Panc1 (cell line): ENCODE measurements around the gene DSCAM. TPM values are rescaled to one million over a fixed set of nuclear protein-coding genes. Genes with fewer than 3 reads are reported as not detected.

ENCODE experiments used
- ATAC-seq: fragments of 200-7000 bp; cut with Tn5 transposase; 2 replicates; pipeline ENCODE4 v1.9.1; 2020; ENCODE audit warnings: mild to moderate bottlenecking, moderate library complexity
- BruUV-seq: library from RNA; stranded (reverse); fragments of 400-500 nt; replicated peaks from 2 replicates; lab custom pipeline; 2021; lab: Mats Ljungman, UMichigan
- CTCF ChIA-PET: fragments of 300-600 bp; sonication (Branson Sonifier 250); formaldehyde crosslinking; loops from one replicate; lab custom pipeline; 2022; ENCODE audit warnings: antibody characterized with exemption; lab: Charles Lee
- POLR2A ChIA-PET: fragments of 300-600 bp; sonication (Branson Sonifier 250); formaldehyde crosslinking; loops from one replicate; lab custom pipeline; 2022; ENCODE audit warnings: antibody characterized with exemption; lab: Charles Lee
- DNase-seq: peaks from one replicate; pipeline ENCODE4 v3.0.0-alpha.2; 2010; ENCODE audit warnings: low read depth, low spot score
- H3K27ac ChIP-seq: 2 replicates; pipeline ENCODE4 v1.5.1; 2011; ENCODE audit warnings: mild to moderate bottlenecking, low read length, inconsistent platforms
- H3K27me3 ChIP-seq: fragments of 200-500 bp; sonication (Bioruptor generic); 2 replicates; pipeline ENCODE4 v1.6.0; 2014; ENCODE audit warnings: low read length, inconsistent platforms; ENCODE audit not compliant: control insufficient read depth, insufficient read depth
- H3K36me3 ChIP-seq: fragments of 200-500 bp; sonication (Bioruptor generic); 2 replicates; pipeline ENCODE4 v1.5.1; 2014; ENCODE audit warnings: inconsistent platforms, mild to moderate bottlenecking, low read length, moderate library complexity; ENCODE audit not compliant: control insufficient read depth, insufficient read depth
- H3K4me1 ChIP-seq: 2 replicates; pipeline ENCODE4 v1.5.1; 2011; ENCODE audit warnings: inconsistent platforms, mild to moderate bottlenecking, low read length, moderate library complexity; ENCODE audit not compliant: control insufficient read depth, insufficient read depth
- H3K4me3 ChIP-seq, 2 experiments: 2 replicates each; pipeline ENCODE4 v1.5.1; 2011 to 2012; ENCODE audit warnings: low read depth in 2 of 2, low read length in 2 of 2, mild to moderate bottlenecking in 2 of 2, inconsistent platforms in 1 of 2, moderate library complexity in 1 of 2
- H3K9me3 ChIP-seq: fragments of 200-500 bp; sonication (Bioruptor generic); 2 replicates; pipeline ENCODE4 v1.5.1; 2014; ENCODE audit warnings: low read depth, mild to moderate bottlenecking, inconsistent platforms, low read length, moderate library complexity; ENCODE audit not compliant: control insufficient read depth, insufficient read depth
- POLR2AphosphoS5 ChIP-seq: IDR thresholded peaks from 2 replicates; pipeline ENCODE4 v1.6.1; 2012; ENCODE audit warnings: mild to moderate bottlenecking, low read depth, low read length, moderate library complexity
- SIN3A ChIP-seq: IDR thresholded peaks from 2 replicates; pipeline ENCODE4 v1.6.1; 2012; ENCODE audit warnings: low read depth, mild to moderate bottlenecking, low read length, moderate library complexity, borderline replicate concordance; ENCODE audit not compliant: insufficient read depth
- TCF7L2 ChIP-seq: IDR thresholded peaks from 2 replicates; pipeline ENCODE4 v1.6.1; 2011; ENCODE audit warnings: mild to moderate bottlenecking, low read depth, low read length, inconsistent platforms
- in situ Hi-C: cut with HindIII; loops from 2 replicates; pipeline ENCODE4 v1.10.0; 2016; ENCODE audit warnings: low sequenced_read_pairs, low pct_unique_long_range_greater_than_20kb
- intact Hi-C: fragments of 100-400 bp; cut with micrococcal nuclease; formaldehyde crosslinking; loops from one replicate; pipeline ENCODE4 v1.10.0; 2022; ENCODE audit not compliant: unreplicated experiment
- total RNA-seq: library from RNA; stranded (reverse); gene quantifications from one replicate; pipeline ENCODE4 v1.2.1, GENCODE V29; 2021; ENCODE audit not compliant: unreplicated experiment
- TF ChIP-seq, protein P1 (sequence below): fragments of 450-650 bp; IDR thresholded peaks from 2 replicates; pipeline ENCODE4 v1.5.1; 2017; ENCODE audit warnings: mild to moderate bottlenecking
- TF ChIP-seq, protein P2 (sequence below), 2 experiments: IDR thresholded peaks; 2 replicates each; pipeline ENCODE4 v1.6.1; 2011 to 2012; ENCODE audit warnings: low read depth in 2 of 2, control low read depth in 1 of 2, low read length in 1 of 2, mild to moderate bottlenecking in 1 of 2, moderate library complexity in 1 of 2; ENCODE audit not compliant: insufficient read depth in 1 of 2

DSCAM gene
- total RNA-seq, 1 experiment from 2014 or later: not detected

DNA sequence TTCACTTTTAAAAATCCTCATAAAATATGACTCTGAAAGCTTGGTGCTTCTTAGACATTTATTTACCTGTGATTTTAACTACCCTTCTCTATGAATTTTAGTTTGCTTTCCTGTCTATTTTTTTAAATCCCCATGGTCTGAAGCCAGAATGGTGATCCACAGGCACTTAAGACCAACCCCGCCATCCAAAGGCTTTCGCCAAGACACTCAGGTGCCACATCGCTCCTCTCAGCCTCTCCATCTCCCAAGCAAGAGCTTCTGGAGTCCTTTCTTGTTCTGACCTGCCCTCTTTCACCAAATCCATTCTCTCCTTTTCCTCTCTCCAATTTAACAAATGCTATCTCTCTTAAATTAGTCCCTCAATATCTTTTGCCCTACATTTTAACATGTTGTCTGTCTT is 515.2 kb downstream of the DSCAM start:
- TF ChIP-seq POLR2AphosphoS5 (no peak), TCF7L2 (no peak), SIN3A (no peak)
- TF ChIP-seq, protein P1, sequence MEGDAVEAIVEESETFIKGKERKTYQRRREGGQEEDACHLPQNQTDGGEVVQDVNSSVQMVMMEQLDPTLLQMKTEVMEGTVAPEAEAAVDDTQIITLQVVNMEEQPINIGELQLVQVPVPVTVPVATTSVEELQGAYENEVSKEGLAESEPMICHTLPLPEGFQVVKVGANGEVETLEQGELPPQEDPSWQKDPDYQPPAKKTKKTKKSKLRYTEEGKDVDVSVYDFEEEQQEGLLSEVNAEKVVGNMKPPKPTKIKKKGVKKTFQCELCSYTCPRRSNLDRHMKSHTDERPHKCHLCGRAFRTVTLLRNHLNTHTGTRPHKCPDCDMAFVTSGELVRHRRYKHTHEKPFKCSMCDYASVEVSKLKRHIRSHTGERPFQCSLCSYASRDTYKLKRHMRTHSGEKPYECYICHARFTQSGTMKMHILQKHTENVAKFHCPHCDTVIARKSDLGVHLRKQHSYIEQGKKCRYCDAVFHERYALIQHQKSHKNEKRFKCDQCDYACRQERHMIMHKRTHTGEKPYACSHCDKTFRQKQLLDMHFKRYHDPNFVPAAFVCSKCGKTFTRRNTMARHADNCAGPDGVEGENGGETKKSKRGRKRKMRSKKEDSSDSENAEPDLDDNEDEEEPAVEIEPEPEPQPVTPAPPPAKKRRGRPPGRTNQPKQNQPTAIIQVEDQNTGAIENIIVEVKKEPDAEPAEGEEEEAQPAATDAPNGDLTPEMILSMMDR: no peak
- TF ChIP-seq, protein P2, sequence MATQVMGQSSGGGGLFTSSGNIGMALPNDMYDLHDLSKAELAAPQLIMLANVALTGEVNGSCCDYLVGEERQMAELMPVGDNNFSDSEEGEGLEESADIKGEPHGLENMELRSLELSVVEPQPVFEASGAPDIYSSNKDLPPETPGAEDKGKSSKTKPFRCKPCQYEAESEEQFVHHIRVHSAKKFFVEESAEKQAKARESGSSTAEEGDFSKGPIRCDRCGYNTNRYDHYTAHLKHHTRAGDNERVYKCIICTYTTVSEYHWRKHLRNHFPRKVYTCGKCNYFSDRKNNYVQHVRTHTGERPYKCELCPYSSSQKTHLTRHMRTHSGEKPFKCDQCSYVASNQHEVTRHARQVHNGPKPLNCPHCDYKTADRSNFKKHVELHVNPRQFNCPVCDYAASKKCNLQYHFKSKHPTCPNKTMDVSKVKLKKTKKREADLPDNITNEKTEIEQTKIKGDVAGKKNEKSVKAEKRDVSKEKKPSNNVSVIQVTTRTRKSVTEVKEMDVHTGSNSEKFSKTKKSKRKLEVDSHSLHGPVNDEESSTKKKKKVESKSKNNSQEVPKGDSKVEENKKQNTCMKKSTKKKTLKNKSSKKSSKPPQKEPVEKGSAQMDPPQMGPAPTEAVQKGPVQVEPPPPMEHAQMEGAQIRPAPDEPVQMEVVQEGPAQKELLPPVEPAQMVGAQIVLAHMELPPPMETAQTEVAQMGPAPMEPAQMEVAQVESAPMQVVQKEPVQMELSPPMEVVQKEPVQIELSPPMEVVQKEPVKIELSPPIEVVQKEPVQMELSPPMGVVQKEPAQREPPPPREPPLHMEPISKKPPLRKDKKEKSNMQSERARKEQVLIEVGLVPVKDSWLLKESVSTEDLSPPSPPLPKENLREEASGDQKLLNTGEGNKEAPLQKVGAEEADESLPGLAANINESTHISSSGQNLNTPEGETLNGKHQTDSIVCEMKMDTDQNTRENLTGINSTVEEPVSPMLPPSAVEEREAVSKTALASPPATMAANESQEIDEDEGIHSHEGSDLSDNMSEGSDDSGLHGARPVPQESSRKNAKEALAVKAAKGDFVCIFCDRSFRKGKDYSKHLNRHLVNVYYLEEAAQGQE (IDR thresholded peaks at IDR 0.05; ENCODE audit: insufficient read depth in 1 of 2, low read depth in 2 of 2, low read length in 1 of 2): no peak
- Histone ChIP-seq H3K36me3 (no peaks in the 10 kb centered on the region), H3K4me1 (no peaks in the 10 kb centered on the region), H3K9me3 (no peaks in the 10 kb centered on the region), H3K4me3 (no peak overlapping the region), H3K27me3 (no peaks in the 10 kb centered on the region), H3K27ac (no peak overlapping the region)
- CTCF ChIA-PET: no interaction called here
- intact Hi-C loops (no loop called here), in situ Hi-C loops (no loop called here)
- ATAC-seq: no peak
- DNase-seq: no peak
- BruUV-seq: no TSS peak
- POLR2A ChIA-PET: no interaction called here

DNA sequence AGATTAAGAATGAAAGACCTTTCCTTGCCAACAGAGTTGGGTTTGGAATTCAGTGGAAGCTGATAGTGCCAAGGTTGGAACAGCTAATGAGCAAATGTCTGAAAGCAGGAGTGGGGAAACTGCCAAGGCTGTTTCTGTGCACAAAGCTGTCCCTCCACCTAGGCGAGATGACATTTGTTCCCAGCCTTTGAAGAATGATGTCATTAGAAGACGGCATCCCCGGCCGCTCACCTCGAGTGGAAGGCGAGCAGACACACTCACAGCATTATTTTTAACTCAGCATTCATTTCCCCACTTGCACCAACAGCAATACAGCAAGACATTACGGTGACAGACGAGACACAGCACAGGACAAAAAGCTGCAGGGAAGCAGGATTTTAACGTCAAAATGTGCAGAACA is 515.8 kb downstream of the DSCAM start:
- H3K4me1 ChIP-seq: no peaks in the 10 kb centered on the region
- ATAC-seq (no peak), DNase-seq (no peak)
- H3K27me3 ChIP-seq: no peaks in the 10 kb centered on the region
- intact Hi-C loops (no loop called here), in situ Hi-C loops (no loop called here)
- BruUV-seq: no TSS peak
- no peak for TF ChIP-seq POLR2AphosphoS5
- TF ChIP-seq, protein P1: no peak
- no peak for TF ChIP-seq SIN3A
- TF ChIP-seq, protein P2 (IDR thresholded peaks at IDR 0.05; ENCODE audit: insufficient read depth in 1 of 2, low read depth in 2 of 2, low read length in 1 of 2): no peak
- TF ChIP-seq TCF7L2: no peak
- no peak overlapping the region for H3K27ac ChIP-seq
- CTCF ChIA-PET: no interaction called here
- H3K4me3 ChIP-seq: no peak overlapping the region
- POLR2A ChIA-PET: no interaction called here
- no peaks in the 10 kb centered on the region for H3K36me3 ChIP-seq
- no peaks in the 10 kb centered on the region for H3K9me3 ChIP-seq
